ENCODE measurements around the gene RPS6KA2.

DNA sequence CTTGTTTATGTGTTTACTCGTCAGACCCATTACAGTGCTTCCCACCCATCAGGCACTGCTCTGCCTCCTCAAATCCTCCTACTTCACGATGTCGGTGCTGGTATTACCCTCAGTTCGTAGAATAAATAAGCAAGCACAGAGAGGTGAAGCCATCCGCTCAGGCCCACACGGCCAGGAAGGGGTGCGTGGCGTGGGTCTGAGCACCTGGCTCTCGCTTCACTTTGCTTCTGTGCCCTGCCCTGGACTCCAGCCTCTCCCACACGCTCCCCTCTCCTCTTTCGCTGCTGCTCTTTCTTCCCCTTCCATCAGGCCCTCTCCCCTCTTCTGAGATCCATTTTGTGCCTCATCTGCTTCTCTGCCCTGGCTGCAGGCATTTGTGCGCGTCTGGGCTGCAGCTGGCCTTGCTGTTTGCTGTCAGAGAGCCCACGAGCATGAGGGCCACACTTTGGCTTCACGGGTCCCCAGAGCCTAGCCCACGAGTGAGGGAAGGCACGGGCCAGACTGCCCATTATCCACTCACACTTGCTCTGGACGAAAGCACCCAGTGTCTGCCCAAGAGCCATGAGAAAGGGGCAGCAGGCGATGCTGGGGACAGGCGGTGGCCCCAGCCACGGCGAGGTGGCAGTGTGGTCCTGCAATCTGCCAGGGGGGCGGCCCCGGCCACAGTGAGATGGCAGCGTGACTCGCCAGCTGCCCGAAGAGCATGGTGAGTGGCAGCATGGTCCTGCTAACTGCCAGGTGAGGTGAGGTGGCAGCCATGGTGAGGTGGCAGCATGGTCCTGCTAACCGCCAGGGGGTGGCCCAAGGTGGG, 148.1 kb downstream of the RPS6KA2 start:
- no peak for TF ChIP-seq CTCF (IDR thresholded peaks at IDR 0.05)
- no peak for TF ChIP-seq POLR2A (IDR thresholded peaks at IDR 0.05)

Measured in testis (tissue), 2 donors.